Stimulated activated CD8-positive, alpha-beta memory T cell treated with anti-CD3 and anti-CD28 coated beads, Interleukin-4, amount 100 ng/mL, for 4 hours (primary cell): ENCODE results near the gene SPRYD4.
"Not testable (repeated sequence)": the region's sequence is repeated elsewhere in the genome, so short reads cannot be mapped to it uniquely, and the experiment has no call there.

ENCODE experiments used
- DNase-seq, 2 donors: peaks; one replicate each; pipeline ENCODE4 v3.0.0-alpha.2; 2020; ENCODE audit warnings: low read depth in 2 of 2, low spot score in 1 of 2

The SPRYD4 gene

GRCh38 chr12:56476143-56476542 is 7.8 kb downstream of the SPRYD4 start:
- no peak for DNase-seq

GRCh38 chr12:56476972-56477432 is 8.6 kb downstream of the SPRYD4 start:
- DNase-seq, result no peak

- no peak for DNase-seq
Observed at GRCh38 chr12:56477521-56478225, 9.3 kb downstream of the SPRYD4 start.

- no peak for DNase-seq
Observed at GRCh38 chr12:56479625-56480024, 11.2 kb downstream of the SPRYD4 start.

- DNase-seq, result no peak
Observed at GRCh38 chr12:56484566-56484965, 16.2 kb downstream of the SPRYD4 start.

GRCh38 chr12:56486694-56487093 is 18.3 kb downstream of the SPRYD4 start:
- DNase-seq, result no peak

GRCh38 chr12:56487448-56488040 is 19.2 kb downstream of the SPRYD4 start:
- no peak for DNase-seq

- DNase-seq, result peak; percentile 37 to 50
Observed at GRCh38 chr12:56488041-56488955, 19.9 kb downstream of the SPRYD4 start, which contains the start of gene GLS2. GLS2 (minus strand) TSS chr12:56488161; CDS start chr12:56488118, 43 bp downstream.

GRCh38 chr12:56490360-56490759 is 22.0 kb downstream of the SPRYD4 start:
- no peak for DNase-seq

GRCh38 chr12:56493409-56494105 is 25.2 kb downstream of the SPRYD4 start:
- not testable (repeated sequence) for DNase-seq

- not testable (repeated sequence) for DNase-seq
Observed at GRCh38 chr12:56494106-56494415, 25.7 kb downstream of the SPRYD4 start.

- not testable (repeated sequence) for DNase-seq
Observed at GRCh38 chr12:56494481-56494880, 26.1 kb downstream of the SPRYD4 start.

GRCh38 chr12:56496704-56497103 is 28.3 kb downstream of the SPRYD4 start:
- peak; percentile 20 to 28 for DNase-seq

- not testable (repeated sequence) for DNase-seq
Observed at GRCh38 chr12:56498126-56498902, 29.9 kb downstream of the SPRYD4 start.

- not testable (repeated sequence) for DNase-seq
Observed at GRCh38 chr12:56499452-56499851, 31.1 kb downstream of the SPRYD4 start.

GRCh38 chr12:56499879-56500278 is 31.5 kb downstream of the SPRYD4 start:
- not testable (repeated sequence) for DNase-seq

- no peak for DNase-seq
Observed at GRCh38 chr12:56510786-56511185, 42.4 kb downstream of the SPRYD4 start.

- DNase-seq, result not testable (repeated sequence)
Observed at GRCh38 chr12:56514014-56514318, 45.6 kb downstream of the SPRYD4 start.

GRCh38 chr12:56517854-56518253 is 49.5 kb downstream of the SPRYD4 start:
- no peak for DNase-seq

GRCh38 chr12:56518570-56518969 is 50.2 kb downstream of the SPRYD4 start:
- DNase-seq, result no peak
